GM21786 (cell line): ENCODE data around the gene RNF187.
A peak's percentile ranks its signal among the peaks of the same experiment; 100 is the strongest.

Source experiments
- ATAC-seq: cut with Tn5 transposase; IDR thresholded peaks from one replicate; pipeline ENCODE4 v1.9.1; 2021; ENCODE audit not compliant: unreplicated experiment

Gene RNF187

GRCh38 chr1:228487336-228488124 lies at the start of gene RNF187:
Gene RNF187 (plus strand): TSS chr1:228487382.
- ATAC-seq: peak; percentile 18

GRCh38 chr1:228437424-228437962 lies 49.7 kb upstream of the RNF187 start:
- ATAC-seq: no peak

- ATAC-seq: no peak
Measured at GRCh38 chr1:228438266-228438665, 48.9 kb upstream of the RNF187 start.

DNA sequence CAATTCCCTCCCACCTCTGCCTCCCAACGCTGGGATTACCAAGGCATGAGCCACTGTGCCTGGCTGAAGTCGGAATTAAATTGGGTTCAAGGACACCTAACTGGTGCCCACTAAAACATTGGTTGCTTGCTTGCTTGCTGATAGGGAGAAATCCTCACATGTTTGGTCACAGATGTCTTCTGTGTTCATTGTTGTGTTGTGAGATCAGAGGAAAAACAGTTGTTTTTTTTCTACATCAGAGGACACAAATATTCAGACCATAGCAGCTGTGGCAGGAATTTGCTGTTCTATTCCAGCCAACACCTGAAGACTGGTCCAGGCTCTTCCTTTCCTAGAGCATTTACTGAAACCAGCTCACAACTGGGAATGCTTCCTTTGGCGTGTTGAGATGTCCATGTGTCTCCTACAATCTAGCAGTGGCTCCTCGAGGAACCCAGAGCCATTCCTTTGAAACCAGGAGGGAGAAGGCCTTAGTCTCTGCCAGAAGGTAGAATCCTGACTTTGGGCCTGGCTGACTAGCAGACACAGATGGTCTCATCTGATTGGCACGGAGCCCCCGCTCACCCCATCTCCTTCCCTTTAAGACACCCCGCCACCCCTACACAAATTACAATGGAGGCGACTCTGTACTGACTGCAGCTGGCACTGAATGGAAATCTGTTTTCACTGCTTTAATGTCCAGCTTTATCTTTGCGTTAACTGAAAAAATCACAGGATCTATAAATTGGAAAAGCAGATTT lies 46.3 kb upstream of the RNF187 start:
- no peak for ATAC-seq

GRCh38 chr1:228443395-228443794 lies 43.8 kb upstream of the RNF187 start:
- no peak for ATAC-seq

DNA sequence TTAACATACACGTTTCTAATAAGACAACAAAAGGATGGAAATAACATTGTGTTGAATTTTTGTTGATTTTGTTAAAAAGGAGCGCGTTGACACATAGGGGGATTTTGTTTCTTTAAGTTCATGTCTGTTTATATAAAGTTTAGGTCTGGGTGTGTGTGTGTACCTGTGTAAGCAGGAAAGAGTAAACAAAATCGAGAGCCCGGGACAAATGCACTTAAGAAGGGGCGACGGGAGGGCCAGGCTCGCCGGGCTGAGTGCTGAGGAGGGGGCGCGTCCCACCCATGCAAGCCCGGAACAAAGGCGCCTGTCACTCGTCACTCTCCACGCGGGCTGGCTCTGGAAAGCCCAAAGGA lies 41.7 kb upstream of the RNF187 start:
- no peak for ATAC-seq

- peak; percentile 68 for ATAC-seq
Measured at GRCh38 chr1:228445843-228446650, 41.1 kb upstream of the RNF187 start.

GRCh38 chr1:228446852-228447251 lies 40.3 kb upstream of the RNF187 start:
- ATAC-seq: no peak

- ATAC-seq: no peak
Measured at GRCh38 chr1:228448372-228448771, 38.8 kb upstream of the RNF187 start.

DNA sequence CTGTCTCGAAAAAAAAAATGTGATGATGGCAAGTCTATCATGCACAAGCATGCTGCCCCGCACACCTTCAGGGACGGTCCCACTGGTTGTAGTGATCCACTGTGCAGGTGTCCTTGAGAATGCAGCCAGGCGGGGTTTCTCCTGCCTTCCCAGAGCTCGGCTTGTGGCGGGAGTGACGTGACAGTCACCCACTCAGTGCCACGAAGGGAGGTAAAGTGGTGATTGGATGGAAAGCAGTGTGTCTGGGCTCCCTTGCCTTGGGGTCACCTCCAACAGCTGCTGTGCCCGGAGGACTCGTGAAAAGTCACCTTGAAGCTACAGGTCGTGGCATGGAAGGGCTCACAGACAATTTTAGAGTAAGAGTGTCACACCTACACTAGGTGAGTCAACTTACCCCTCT lies 37.0 kb upstream of the RNF187 start:
- ATAC-seq: no peak

- ATAC-seq: no peak
Measured at GRCh38 chr1:228452194-228453021, 34.8 kb upstream of the RNF187 start.

GRCh38 chr1:228453022-228453560 lies 34.1 kb upstream of the RNF187 start:
- ATAC-seq: no peak

GRCh38 chr1:228453614-228454013 lies 33.6 kb upstream of the RNF187 start:
- no peak for ATAC-seq

- no peak for ATAC-seq
Measured at GRCh38 chr1:228454238-228454637, 32.9 kb upstream of the RNF187 start.

DNA sequence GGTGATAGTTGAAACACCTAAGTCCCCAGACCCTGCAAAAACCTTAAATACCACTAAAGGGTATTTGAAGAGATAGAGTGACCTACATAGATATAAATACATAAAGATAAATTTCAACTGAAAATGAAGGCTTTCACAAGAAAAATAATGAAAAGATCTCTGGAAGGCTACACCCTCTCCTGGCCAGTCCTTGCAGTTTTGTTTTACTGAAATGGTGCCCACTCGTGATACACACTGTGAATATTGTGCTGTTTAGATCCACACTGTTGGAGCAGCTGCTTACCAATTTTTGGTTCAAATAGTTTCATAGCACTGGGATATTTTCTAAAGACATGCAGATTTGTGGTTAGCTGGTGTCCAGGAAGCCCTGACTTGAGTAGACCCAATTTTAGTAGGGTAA lies 31.5 kb upstream of the RNF187 start:
- no peak for ATAC-seq

DNA sequence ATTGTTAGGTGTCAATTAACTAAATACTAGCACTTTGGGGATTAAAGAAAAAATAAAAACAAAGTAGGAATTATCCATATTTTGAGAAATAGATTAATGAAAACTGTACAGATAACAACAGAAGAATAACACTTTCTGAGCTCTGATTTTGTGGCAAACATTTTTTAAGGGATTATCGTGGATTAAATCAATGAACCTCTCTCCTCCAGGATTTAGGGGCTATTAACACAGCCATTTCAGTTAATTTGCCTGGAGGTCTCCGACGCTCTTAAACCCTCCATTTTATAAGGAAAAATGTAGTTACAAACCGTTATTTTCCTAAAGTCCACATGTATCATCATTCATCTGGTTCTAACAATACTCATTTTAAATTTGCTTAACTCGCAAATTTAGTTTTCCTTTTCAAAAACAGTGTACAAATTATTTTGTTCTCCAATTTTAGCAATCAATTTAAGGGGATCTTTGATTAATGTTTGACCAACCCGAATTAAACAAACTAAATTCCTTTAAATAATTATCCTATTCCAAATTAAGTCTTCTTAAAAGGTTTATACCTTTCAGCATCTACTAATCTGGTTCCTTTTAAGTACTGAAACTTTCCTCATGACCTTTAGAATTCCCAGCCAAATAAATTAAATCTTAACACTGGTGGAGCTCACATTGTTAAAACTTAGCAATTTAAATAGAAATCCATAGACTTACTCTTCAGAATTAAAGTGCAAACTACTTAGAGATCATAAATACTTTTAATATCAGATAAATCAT lies 30.7 kb upstream of the RNF187 start:
- ATAC-seq: no peak

DNA sequence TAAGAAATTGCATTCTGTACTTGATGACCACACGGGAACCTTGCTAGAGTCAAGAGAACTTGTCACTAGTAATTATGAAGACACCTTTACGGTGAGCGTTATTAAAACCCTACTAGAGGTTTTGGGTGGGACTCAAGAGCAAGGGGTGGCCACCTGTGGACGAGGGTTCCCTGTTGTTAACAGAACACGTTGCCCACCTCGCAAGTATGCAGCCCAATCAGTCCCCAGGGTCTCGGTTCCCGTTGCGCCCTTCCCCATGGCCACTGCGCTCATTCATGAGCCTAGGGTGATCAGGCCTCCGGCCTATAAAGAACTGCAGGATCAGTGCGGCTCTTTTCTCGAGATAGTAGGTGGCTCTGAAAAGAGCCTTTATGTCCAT lies 30.2 kb upstream of the RNF187 start:
- ATAC-seq: peak; percentile 3

DNA sequence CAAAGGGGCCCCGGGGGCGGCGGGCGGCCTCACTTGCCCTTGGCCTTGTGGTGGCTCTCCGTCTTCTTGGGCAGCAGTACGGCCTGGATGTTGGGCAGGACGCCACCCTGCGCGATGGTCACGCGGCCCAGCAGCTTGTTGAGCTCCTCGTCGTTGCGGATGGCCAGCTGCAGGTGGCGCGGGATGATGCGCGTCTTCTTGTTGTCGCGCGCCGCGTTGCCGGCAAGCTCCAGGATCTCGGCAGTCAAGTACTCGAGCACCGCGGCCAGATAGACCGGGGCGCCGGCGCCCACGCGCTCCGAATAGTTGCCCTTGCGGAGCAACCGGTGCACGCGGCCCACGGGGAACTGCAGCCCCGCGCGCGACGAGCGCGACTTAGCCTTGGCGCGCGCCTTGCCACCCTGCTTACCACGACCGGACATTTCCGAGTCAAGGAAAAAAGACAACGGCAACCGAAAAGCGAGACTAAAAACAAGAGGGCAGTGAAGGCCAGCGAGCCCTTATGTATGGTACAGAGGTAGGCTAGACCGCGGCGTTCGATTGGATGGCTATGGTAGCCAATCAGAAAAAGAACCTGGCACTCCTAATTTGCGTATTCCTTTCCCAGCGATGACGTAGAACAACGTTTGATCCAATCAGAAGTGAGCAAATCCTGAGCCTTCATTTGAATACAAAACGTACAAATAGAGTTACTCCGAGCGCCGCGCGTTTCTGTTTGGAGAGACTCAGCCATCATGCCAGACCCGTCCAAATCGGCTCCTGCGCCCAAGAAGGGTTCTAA lies 29.6 kb upstream of the RNF187 start:
- peak; percentile 81 for ATAC-seq
